Right lobe of liver (tissue), 4 donors: ENCODE measurements around the gene LCOR.

Experiments used
- POLR2A ChIP-seq: fragments of 450-650 bp; IDR thresholded peaks from one replicate; pipeline ENCODE4 v1.6.1; 2017; ENCODE audit warnings: antibody characterized with exemption, mild to moderate bottlenecking
- TF ChIP-seq, protein P1 (sequence below), 4 donors: fragments of 200-600 bp in 3 of 4; fragments of 450-650 bp in 1 of 4; IDR thresholded peaks; one replicate each; pipeline versions ENCODE4 v1.5.1 to v1.8.0; 2016 to 2022; ENCODE audit warnings: antibody characterized with exemption in 4 of 4, mild to moderate bottlenecking in 2 of 4
- donor health status: DM: no; HTN: no; CAD: no.
- donor health status: DM: no; HTN: no; CAD: no.
- donor health status: DM: no; HTN: yes; CAD: no.

DNA sequence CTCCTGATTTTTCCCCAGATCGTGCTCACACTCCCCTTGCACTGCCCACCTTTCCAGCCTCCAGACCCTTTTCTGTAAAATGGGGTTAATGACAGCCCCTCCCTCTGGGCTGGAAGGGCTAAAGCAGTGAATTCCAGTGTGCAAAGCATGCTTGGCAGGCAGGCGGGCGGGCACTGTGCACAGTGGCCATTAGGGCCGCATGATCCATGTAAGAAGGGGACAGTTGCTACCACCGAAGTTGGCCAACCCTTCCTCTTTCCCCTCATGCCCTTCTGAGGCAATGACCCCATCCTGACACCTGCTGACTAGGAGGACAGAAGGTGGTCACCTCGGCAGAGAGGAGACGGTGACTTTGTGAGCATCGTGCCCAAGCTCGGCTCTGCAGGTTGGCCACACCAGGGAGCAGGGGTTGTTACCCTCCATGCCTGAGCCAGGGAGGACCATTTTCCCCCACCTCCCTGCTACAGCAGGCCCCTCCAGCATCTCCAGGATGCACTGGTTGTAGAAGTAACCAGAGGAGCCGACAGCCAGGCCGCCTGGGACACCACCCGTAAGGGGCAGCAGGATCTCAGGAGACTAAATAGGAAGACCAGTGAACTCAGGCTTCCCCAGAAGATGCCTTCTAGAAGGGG lies 187.2 kb downstream of the LCOR start:
- TF ChIP-seq, protein P1, sequence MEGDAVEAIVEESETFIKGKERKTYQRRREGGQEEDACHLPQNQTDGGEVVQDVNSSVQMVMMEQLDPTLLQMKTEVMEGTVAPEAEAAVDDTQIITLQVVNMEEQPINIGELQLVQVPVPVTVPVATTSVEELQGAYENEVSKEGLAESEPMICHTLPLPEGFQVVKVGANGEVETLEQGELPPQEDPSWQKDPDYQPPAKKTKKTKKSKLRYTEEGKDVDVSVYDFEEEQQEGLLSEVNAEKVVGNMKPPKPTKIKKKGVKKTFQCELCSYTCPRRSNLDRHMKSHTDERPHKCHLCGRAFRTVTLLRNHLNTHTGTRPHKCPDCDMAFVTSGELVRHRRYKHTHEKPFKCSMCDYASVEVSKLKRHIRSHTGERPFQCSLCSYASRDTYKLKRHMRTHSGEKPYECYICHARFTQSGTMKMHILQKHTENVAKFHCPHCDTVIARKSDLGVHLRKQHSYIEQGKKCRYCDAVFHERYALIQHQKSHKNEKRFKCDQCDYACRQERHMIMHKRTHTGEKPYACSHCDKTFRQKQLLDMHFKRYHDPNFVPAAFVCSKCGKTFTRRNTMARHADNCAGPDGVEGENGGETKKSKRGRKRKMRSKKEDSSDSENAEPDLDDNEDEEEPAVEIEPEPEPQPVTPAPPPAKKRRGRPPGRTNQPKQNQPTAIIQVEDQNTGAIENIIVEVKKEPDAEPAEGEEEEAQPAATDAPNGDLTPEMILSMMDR (IDR thresholded peaks at IDR 0.05): no peak
- TF ChIP-seq POLR2A: no peak
